GM18907 (cell line): Measurements from ENCODE around the gene FOXA3.

Experiments used
- ATAC-seq: cut with Tn5 transposase; IDR thresholded peaks from one replicate; pipeline ENCODE4 v1.9.1; 2021; ENCODE audit warnings: mild to moderate bottlenecking, moderate library complexity; ENCODE audit not compliant: unreplicated experiment

Gene FOXA3

DNA sequence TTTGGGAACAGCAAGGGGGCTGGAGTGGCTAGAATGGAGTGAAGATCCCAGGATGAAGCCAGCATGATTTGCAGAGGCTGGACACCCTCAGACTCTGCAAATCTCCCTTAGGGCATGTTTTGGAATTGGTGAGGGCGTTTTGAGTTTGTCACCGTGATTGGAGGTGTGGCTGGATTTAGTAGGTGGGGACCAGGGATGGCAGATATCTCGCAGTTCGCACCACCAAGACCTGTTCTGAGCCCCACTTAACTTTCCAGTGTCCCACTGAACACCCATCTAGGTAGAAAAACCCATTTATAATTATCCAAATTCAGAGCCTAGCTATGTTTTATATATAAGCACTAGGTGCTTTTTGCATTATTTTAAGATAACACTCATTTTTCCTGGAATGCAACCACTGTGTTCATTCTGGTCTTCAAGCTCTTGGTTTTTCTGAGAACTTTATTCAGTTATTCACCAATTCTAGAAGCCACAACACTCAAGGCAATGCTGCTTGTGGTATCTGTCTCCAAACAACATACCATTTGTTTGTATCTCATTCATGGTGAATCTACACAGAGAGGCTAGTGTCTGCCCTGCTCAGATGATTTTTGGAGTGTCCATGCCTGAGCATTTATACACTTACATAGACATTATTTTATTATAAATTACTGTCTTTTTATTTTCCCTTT lies 53.4 kb downstream of the FOXA3 start:
- ATAC-seq = no peak

DNA sequence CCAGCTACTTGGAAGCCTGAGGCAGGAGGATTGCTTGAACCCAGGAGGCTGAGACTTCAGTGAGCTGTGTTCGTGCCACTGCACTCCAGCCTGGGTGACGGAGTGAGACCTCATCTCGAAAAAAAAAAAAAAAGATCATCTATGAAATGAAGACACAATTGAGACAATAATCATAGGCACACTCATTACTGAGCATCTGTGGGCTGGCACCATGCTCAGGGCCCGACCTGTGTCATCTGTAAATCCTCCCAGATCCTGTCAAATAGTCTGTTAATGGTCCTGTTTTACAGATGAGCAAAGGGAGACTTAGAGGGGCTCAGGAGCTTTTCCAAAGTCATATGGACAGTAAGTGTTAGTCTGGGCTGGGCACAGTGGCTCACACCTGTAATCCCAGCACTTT lies 54.6 kb downstream of the FOXA3 start:
- no peak for ATAC-seq

DNA sequence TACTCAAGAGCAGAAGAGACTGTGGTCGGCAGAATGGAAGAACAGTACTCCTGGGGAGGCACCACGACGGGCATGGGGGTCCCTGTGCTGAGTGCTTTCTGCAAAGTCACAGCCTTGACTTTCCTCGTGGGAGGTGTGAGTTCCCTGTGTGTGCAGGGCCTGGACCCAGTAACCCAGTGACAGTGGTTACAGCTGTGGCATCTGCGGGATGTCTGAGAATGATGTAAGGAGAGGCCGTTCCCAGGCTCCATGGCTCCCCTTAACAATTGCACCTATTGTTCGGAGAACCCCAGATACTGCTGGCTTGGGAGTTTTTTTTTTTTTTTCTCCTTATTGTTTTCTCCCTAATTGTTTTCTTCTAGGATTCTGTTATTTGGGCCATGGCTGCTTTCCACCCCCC lies 55.6 kb downstream of the FOXA3 start:
- ATAC-seq = no peak

DNA sequence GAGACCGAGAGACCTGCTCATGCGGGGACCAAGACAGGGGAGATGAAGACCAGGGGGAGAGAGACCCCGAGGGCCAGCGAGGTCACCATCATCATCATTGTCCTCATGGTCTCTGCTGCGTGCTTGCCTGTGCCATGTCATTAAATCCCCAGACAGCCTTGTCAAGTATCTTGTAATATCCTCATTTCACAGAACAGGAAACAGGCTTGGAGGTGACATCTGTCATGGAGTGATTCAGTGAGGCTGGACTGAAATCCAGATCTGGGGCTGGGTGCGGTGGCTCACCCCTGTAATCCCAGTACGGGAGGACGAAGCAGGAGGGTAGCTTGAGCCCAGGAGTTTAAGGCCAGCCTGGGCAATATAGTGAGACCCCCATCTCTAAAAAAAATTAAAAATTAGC lies 56.3 kb downstream of the FOXA3 start:
- no peak for ATAC-seq

GRCh38 chr19:45922281-45922680 lies 58.2 kb downstream of the FOXA3 start:
- ATAC-seq = no peak
